HEK293 (cell line): ENCODE results near the gene TEX36.
A peak's percentile ranks its signal among the peaks of the same experiment; 100 is the strongest.

Source experiments
- CTCF ChIA-PET: fragments of 350-600 bp; formaldehyde crosslinking; extraction: SDS; loops from one replicate; lab custom pipeline; 2021; ENCODE audit warnings: antibody characterized with exemption; lab: Yijun Ruan, JAX
- POLR2A ChIA-PET: fragments of 300-600 bp; formaldehyde crosslinking; extraction: SDS; loops from one replicate; lab custom pipeline; 2020; ENCODE audit warnings: antibody characterized with exemption, inconsistent platforms; lab: Yijun Ruan, JAX
- H3K27ac ChIP-seq: fragments of 200-500 bp; sonication (Bioruptor generic); 2 replicates; pipeline ENCODE4 v1.5.1; 2014; ENCODE audit warnings: low read depth, low read length, control low read depth, inconsistent platforms; ENCODE audit errors: extremely low read depth
- H3K36me3 ChIP-seq, 2 experiments: fragments of 200-500 bp in 1 of 2; sonication (Bioruptor generic) in 1 of 2; 1 replicate in 1 of 2; 2 replicates in 1 of 2; pipeline ENCODE4 v1.5.1; 2014 to 2017; ENCODE audit warnings: inconsistent platforms in 2 of 2, low read length in 2 of 2; ENCODE audit not compliant: control insufficient read depth in 2 of 2, insufficient read depth in 1 of 2
- H3K4me1 ChIP-seq: fragments of 200-500 bp; sonication (Bioruptor generic); 2 replicates; pipeline ENCODE4 v1.5.1; 2014; ENCODE audit warnings: mild to moderate bottlenecking, low read length, inconsistent platforms; ENCODE audit not compliant: control insufficient read depth, insufficient read depth
- H3K4me3 ChIP-seq: 2 replicates; pipeline ENCODE4 v1.5.1; 2011; ENCODE audit warnings: low read depth, mild to moderate bottlenecking, control low read depth, low read length, moderate library complexity
- H3K9me3 ChIP-seq: fragments of 200-500 bp; sonication (Bioruptor generic); 2 replicates; pipeline ENCODE4 v1.5.1; 2014; ENCODE audit warnings: low read depth, low read length, inconsistent platforms; ENCODE audit not compliant: control insufficient read depth, insufficient read depth
- BCL11A ChIP-seq: fragments of 450-650 bp; formaldehyde crosslinking; IDR thresholded peaks from 2 replicates; pipeline ENCODE4 v1.5.1; 2016; ENCODE audit warnings: low read depth, missing biosample characterization, missing genetic modification characterization
- HOXA7 ChIP-seq: sonication (generic); formaldehyde crosslinking; IDR thresholded peaks from 2 replicates; pipeline ENCODE4 v1.8.1; 2022; ENCODE audit warnings: missing genetic modification reagents, borderline replicate concordance
- IKZF3 ChIP-seq: fragments of 450-650 bp; IDR thresholded peaks from 2 replicates; pipeline ENCODE4 v1.5.0; 2018; ENCODE audit warnings: missing biosample characterization, mild to moderate bottlenecking, missing genetic modification characterization, moderate library complexity
- KLF8 ChIP-seq: fragments of 450-650 bp; formaldehyde crosslinking; IDR thresholded peaks from 2 replicates; pipeline ENCODE4 v1.5.1; 2016; ENCODE audit warnings: missing biosample characterization, missing genetic modification characterization
- REPIN1 ChIP-seq: fragments of 450-650 bp; formaldehyde crosslinking; IDR thresholded peaks from 2 replicates; pipeline ENCODE4 v1.5.1; 2017; ENCODE audit warnings: missing biosample characterization, missing genetic modification characterization, low read depth
- SCRT2 ChIP-seq: fragments of 450-650 bp; formaldehyde crosslinking; IDR thresholded peaks from 2 replicates; pipeline ENCODE4 v1.5.1; 2016; ENCODE audit warnings: missing biosample characterization, missing genetic modification characterization
- ZBTB1 ChIP-seq: fragments of 450-650 bp; formaldehyde crosslinking; IDR thresholded peaks from 2 replicates; pipeline ENCODE4 v1.5.1; 2016; ENCODE audit warnings: missing biosample characterization, missing genetic modification characterization
- ZFHX2 ChIP-seq: fragments of 450-650 bp; formaldehyde crosslinking; conservative IDR thresholded peaks from 2 replicates; pipeline ENCODE4 v1.5.1; 2016; ENCODE audit warnings: missing biosample characterization, missing genetic modification characterization
- ZNF174 ChIP-seq: fragments of 450-650 bp; formaldehyde crosslinking; IDR thresholded peaks from 2 replicates; pipeline ENCODE4 v1.5.0; 2017; ENCODE audit warnings: missing biosample characterization, mild to moderate bottlenecking, missing genetic modification characterization
- ZNF48 ChIP-seq: fragments of 450-650 bp; formaldehyde crosslinking; IDR thresholded peaks from 2 replicates; pipeline ENCODE4 v1.5.1; 2016; ENCODE audit warnings: missing biosample characterization, missing genetic modification characterization
- ZNF510 ChIP-seq: fragments of 450-650 bp; formaldehyde crosslinking; IDR thresholded peaks from 2 replicates; pipeline ENCODE4 v1.5.1; 2018; ENCODE audit warnings: mild to moderate bottlenecking, missing genetic modification characterization, missing biosample characterization; ENCODE audit not compliant: insufficient replicate concordance
- ZNF555 ChIP-seq: fragments of 450-650 bp; formaldehyde crosslinking; conservative IDR thresholded peaks from 2 replicates; pipeline ENCODE4 v1.5.1; 2017; ENCODE audit warnings: missing biosample characterization, mild to moderate bottlenecking, missing genetic modification characterization, inconsistent platforms
- ZNF629 ChIP-seq: fragments of 450-650 bp; formaldehyde crosslinking; IDR thresholded peaks from 2 replicates; pipeline ENCODE4 v1.5.1; 2017; ENCODE audit warnings: missing biosample characterization, missing genetic modification characterization
- ZNF747 ChIP-seq: fragments of 450-650 bp; formaldehyde crosslinking; IDR thresholded peaks from 2 replicates; pipeline ENCODE4 v1.5.1; 2016; ENCODE audit warnings: missing biosample characterization, missing genetic modification characterization
- ZSCAN16 ChIP-seq: fragments of 450-650 bp; formaldehyde crosslinking; IDR thresholded peaks from 2 replicates; pipeline ENCODE4 v1.5.1; 2016; ENCODE audit warnings: missing biosample characterization, missing genetic modification characterization
- ZSCAN30 ChIP-seq: fragments of 450-650 bp; IDR thresholded peaks from 2 replicates; pipeline ENCODE4 v1.5.1; 2018; ENCODE audit warnings: missing biosample characterization, mild to moderate bottlenecking, missing genetic modification characterization, moderate library complexity
- TF ChIP-seq, protein P1 (sequence below): fragments of 450-650 bp; formaldehyde crosslinking; IDR thresholded peaks from 2 replicates; pipeline ENCODE4 v1.5.1; 2017; ENCODE audit warnings: missing biosample characterization, missing genetic modification characterization
- TF ChIP-seq, protein P2 (sequence below): fragments of 450-650 bp; formaldehyde crosslinking; IDR thresholded peaks from 2 replicates; pipeline ENCODE4 v1.5.1; 2017; ENCODE audit warnings: missing biosample characterization, missing genetic modification characterization
- TF ChIP-seq, protein P3 (sequence below): fragments of 450-650 bp; formaldehyde crosslinking; IDR thresholded peaks from 2 replicates; pipeline ENCODE4 v1.5.1; 2016; ENCODE audit warnings: missing biosample characterization, missing genetic modification characterization
- TF ChIP-seq, protein P4 (sequence below): fragments of 450-650 bp; formaldehyde crosslinking; IDR thresholded peaks from 2 replicates; pipeline ENCODE4 v1.5.1; 2016; ENCODE audit warnings: missing biosample characterization, missing genetic modification characterization
- TF ChIP-seq, protein P5 (sequence below): fragments of 450-650 bp; formaldehyde crosslinking; IDR thresholded peaks from 2 replicates; pipeline ENCODE4 v1.5.1; 2016; ENCODE audit warnings: missing biosample characterization, missing genetic modification characterization, low read depth
- TF ChIP-seq, protein P6 (sequence below): fragments of 450-650 bp; formaldehyde crosslinking; IDR thresholded peaks from 2 replicates; pipeline ENCODE4 v1.5.0; 2017; ENCODE audit warnings: missing biosample characterization, missing genetic modification characterization, borderline replicate concordance

TEX36 gene

DNA sequence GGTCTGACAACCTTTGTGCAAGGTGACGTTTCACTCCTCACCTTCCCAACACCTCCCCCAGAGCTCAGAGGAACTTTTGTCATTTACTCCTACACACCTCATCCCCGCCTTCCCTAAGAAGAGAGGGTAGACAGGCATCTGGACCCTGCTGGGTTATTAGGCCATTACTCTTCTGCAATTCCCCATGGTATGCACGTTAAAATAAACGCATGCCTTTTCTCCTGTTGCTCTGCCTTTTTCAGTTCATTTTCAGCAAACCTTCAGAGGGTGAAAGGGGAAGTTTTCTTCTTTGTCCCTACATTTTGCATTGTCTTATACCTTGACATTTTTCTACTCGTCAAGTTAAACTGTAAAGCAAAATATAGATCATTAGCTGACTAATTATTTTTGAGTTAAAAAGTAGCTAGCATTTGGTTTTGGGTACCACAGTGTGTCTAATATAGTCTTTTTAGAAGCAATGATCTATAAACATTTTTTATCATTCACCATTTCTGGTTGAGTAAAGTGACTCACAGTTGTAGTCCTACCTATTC is 26.1 kb upstream of the TEX36 start (continued):
- TF ChIP-seq ZNF629 (tag by site-specific recombination) (peak; percentile 38; the same call in 1 of the 2 replicates), ZFHX2 (tag by site-specific recombination) (peak; percentile 62), HOXA7 (no peak), SCRT2 (tag by site-specific recombination) (peak; percentile 83), ZBTB1 (tag by site-specific recombination) (no peak), ZSCAN30 (peak; percentile 33; the same call in 1 of the 2 replicates), IKZF3 (tag by site-specific recombination) (peak; percentile 88)
- TF ChIP-seq, protein P1, sequence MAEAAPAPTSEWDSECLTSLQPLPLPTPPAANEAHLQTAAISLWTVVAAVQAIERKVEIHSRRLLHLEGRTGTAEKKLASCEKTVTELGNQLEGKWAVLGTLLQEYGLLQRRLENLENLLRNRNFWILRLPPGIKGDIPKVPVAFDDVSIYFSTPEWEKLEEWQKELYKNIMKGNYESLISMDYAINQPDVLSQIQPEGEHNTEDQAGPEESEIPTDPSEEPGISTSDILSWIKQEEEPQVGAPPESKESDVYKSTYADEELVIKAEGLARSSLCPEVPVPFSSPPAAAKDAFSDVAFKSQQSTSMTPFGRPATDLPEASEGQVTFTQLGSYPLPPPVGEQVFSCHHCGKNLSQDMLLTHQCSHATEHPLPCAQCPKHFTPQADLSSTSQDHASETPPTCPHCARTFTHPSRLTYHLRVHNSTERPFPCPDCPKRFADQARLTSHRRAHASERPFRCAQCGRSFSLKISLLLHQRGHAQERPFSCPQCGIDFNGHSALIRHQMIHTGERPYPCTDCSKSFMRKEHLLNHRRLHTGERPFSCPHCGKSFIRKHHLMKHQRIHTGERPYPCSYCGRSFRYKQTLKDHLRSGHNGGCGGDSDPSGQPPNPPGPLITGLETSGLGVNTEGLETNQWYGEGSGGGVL (tag by site-specific recombination), result peak; percentile 41; the same call in 1 of the 2 replicates
- TF ChIP-seq, protein P2, sequence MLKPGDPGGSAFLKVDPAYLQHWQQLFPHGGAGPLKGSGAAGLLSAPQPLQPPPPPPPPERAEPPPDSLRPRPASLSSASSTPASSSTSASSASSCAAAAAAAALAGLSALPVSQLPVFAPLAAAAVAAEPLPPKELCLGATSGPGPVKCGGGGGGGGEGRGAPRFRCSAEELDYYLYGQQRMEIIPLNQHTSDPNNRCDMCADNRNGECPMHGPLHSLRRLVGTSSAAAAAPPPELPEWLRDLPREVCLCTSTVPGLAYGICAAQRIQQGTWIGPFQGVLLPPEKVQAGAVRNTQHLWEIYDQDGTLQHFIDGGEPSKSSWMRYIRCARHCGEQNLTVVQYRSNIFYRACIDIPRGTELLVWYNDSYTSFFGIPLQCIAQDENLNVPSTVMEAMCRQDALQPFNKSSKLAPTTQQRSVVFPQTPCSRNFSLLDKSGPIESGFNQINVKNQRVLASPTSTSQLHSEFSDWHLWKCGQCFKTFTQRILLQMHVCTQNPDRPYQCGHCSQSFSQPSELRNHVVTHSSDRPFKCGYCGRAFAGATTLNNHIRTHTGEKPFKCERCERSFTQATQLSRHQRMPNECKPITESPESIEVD (tag by site-specific recombination), result peak; percentile 50; the same call in 1 of the 2 replicates
- TF ChIP-seq, protein P3, sequence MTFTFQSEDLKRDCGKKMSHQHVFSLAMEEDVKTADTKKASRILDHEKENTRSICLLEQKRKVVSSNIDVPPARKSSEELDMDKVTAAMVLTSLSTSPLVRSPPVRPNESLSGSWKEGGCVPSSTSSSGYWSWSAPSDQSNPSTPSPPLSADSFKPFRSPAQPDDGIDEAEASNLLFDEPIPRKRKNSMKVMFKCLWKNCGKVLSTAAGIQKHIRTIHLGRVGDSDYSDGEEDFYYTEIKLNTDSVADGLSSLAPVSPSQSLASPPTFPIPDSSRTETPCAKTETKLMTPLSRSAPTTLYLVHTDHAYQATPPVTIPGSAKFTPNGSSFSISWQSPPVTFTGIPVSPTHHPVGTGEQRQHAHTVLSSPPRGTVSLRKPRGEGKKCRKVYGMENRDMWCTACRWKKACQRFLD (tag by site-specific recombination), result no peak
- TF ChIP-seq, protein P4, sequence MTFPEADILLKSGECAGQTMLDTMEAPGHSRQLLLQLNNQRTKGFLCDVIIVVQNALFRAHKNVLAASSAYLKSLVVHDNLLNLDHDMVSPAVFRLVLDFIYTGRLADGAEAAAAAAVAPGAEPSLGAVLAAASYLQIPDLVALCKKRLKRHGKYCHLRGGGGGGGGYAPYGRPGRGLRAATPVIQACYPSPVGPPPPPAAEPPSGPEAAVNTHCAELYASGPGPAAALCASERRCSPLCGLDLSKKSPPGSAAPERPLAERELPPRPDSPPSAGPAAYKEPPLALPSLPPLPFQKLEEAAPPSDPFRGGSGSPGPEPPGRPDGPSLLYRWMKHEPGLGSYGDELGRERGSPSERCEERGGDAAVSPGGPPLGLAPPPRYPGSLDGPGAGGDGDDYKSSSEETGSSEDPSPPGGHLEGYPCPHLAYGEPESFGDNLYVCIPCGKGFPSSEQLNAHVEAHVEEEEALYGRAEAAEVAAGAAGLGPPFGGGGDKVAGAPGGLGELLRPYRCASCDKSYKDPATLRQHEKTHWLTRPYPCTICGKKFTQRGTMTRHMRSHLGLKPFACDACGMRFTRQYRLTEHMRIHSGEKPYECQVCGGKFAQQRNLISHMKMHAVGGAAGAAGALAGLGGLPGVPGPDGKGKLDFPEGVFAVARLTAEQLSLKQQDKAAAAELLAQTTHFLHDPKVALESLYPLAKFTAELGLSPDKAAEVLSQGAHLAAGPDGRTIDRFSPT (tag by site-specific recombination), result 0 out of 2 replicates have a peak, but pooled peaks have one; percentile 50
- TF ChIP-seq, all 188 proteins: peak for 26

DNA sequence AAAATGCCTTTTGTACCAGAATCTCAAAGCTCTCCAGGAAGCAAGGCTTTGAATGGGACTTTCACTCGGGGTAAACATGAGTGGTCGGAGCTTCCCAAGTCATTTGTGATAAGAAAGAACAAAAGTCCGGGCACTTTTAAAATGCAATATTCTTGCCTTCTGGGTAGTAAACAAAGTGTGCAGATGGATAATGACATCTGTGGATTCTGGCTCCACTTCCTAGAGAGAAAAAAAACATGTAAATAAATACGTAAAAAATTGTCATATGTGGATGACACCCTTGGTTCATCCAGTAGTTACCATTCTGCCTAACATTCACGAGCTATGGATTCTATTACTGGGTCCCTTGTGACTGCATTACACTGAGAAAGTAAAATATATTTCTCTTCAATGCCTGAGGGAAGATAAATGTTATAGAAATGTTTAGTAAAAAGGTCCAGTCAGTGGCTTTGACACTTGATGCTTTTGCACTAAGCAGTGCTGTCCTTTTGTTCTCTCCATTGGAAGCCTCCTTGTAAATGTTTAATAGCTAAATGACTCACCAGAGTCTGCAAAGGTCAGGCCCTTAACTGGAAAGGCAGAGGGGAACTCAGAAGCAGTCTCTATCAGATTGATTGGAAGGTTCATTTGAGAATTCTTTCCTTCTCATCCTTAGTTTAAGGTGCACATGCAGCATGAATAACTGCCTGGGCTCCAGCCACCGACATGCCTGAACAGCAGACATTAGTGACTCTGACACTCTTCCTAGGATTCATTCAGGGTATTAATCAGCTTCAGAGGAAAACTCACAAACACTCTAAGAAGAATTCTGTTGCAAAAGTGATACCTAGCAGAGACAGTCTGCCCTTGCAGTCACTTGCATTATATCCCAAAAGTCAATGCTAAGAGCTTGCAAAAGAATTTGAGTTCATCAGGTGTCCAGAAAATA is 24.8 kb upstream of the TEX36 start:
- Histone ChIP-seq H3K4me1 (peaks cover 36% of the 10 kb centered on the region), H3K4me3 (no peak overlapping the region), H3K9me3 (no peaks in the 10 kb centered on the region), H3K36me3 (no peaks in the 10 kb centered on the region), H3K27ac (peak overlapping the region; percentile 59; the same call in 1 of the 2 replicates)
- ChIA-PET CTCF (interaction anchor here (0.7 to 1.5 kb wide), 3 partner anchors 14 to 35 kb away, joined by 3 to 5 read pairs (median 3); no protein-coding TSS in a partner anchor), POLR2A (interaction anchor here (1.3 to 2.7 kb wide), 2 partner anchors 12 to 115 kb away, joined by 3 to 14 read pairs; partner anchors contain the start of genes BCCIP, EDRF1 and UROS)
- TF ChIP-seq BCL11A (0 out of 2 replicates have a peak, but pooled peaks have one; percentile 42), REPIN1 (tag by site-specific recombination) (no peak), ZNF747 (no peak), ZNF48 (tag by site-specific recombination) (no peak), ZNF555 (tag by site-specific recombination) (no peak), ZNF174 (tag by site-specific recombination) (no peak), KLF8 (tag by site-specific recombination) (no peak), ZNF510 (no peak), ZSCAN16 (no peak)
- TF ChIP-seq, protein P5, sequence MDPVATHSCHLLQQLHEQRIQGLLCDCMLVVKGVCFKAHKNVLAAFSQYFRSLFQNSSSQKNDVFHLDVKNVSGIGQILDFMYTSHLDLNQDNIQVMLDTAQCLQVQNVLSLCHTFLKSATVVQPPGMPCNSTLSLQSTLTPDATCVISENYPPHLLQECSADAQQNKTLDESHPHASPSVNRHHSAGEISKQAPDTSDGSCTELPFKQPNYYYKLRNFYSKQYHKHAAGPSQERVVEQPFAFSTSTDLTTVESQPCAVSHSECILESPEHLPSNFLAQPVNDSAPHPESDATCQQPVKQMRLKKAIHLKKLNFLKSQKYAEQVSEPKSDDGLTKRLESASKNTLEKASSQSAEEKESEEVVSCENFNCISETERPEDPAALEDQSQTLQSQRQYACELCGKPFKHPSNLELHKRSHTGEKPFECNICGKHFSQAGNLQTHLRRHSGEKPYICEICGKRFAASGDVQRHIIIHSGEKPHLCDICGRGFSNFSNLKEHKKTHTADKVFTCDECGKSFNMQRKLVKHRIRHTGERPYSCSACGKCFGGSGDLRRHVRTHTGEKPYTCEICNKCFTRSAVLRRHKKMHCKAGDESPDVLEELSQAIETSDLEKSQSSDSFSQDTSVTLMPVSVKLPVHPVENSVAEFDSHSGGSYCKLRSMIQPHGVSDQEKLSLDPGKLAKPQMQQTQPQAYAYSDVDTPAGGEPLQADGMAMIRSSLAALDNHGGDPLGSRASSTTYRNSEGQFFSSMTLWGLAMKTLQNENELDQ (tag by site-specific recombination), result no peak
- TF ChIP-seq, protein P6, sequence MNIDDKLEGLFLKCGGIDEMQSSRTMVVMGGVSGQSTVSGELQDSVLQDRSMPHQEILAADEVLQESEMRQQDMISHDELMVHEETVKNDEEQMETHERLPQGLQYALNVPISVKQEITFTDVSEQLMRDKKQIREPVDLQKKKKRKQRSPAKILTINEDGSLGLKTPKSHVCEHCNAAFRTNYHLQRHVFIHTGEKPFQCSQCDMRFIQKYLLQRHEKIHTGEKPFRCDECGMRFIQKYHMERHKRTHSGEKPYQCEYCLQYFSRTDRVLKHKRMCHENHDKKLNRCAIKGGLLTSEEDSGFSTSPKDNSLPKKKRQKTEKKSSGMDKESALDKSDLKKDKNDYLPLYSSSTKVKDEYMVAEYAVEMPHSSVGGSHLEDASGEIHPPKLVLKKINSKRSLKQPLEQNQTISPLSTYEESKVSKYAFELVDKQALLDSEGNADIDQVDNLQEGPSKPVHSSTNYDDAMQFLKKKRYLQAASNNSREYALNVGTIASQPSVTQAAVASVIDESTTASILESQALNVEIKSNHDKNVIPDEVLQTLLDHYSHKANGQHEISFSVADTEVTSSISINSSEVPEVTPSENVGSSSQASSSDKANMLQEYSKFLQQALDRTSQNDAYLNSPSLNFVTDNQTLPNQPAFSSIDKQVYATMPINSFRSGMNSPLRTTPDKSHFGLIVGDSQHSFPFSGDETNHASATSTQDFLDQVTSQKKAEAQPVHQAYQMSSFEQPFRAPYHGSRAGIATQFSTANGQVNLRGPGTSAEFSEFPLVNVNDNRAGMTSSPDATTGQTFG, result no peak
